Measurements from ENCODE around the gene AATF.

The AATF gene

GRCh38 chr17:37088459-37088858 is 139.7 kb downstream of the AATF start:
- no peaks in the 10 kb centered on the region for H3K9me3 ChIP-seq (ENCODE audit: control insufficient read depth, low read length)
- peaks cover 93% of the 10 kb centered on the region for H3K36me3 ChIP-seq (ENCODE audit: control insufficient read depth, insufficient read depth, low read length, severe bottlenecking)
- no peaks in the 10 kb centered on the region for H3K27me3 ChIP-seq (replicated peaks; ENCODE audit: control insufficient read depth, insufficient read depth, low read length)
- H3K9ac ChIP-seq (ENCODE audit: low read length) = no peak overlapping the region
- DNase-seq (ENCODE audit: low read depth) = no peak
- no peaks in the 10 kb centered on the region for H3K4me1 ChIP-seq (ENCODE audit: control insufficient read depth, insufficient read depth, low read length)
- no peak overlapping the region for H3K4me3 ChIP-seq (ENCODE audit: low read length)

DNA sequence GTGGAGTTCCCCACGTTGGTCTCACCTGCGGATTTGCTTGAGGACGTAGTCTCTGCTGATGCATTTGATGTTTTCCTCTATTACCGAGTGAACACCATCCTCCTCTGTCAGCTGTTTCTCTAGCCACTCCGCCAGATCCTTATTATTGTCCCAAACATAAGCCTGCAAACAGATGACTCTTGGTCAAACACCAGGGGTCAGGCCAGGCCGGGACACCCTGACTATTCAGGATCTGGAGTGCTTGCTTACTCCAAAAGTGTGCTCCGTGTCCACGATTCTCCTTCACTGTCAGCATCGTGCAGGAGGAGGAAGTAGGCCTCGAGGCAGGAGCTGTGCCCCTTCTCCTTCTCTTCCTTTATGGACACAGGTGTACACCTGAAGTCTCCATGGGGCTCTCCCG is 140.2 kb downstream of the AATF start:
- Histone ChIP-seq H3K9me3 (ENCODE audit: control insufficient read depth, low read length) (no peaks in the 10 kb centered on the region), H3K4me3 (ENCODE audit: low read length) (no peak overlapping the region), H3K36me3 (ENCODE audit: control insufficient read depth, insufficient read depth, low read length, severe bottlenecking) (peaks cover 98% of the 10 kb centered on the region), H3K4me1 (ENCODE audit: control insufficient read depth, insufficient read depth, low read length) (no peaks in the 10 kb centered on the region), H3K27me3 (replicated peaks; ENCODE audit: control insufficient read depth, insufficient read depth, low read length) (no peaks in the 10 kb centered on the region), H3K9ac (ENCODE audit: low read length) (no peak overlapping the region)
- DNase-seq (ENCODE audit: low read depth) = no peak

DNA sequence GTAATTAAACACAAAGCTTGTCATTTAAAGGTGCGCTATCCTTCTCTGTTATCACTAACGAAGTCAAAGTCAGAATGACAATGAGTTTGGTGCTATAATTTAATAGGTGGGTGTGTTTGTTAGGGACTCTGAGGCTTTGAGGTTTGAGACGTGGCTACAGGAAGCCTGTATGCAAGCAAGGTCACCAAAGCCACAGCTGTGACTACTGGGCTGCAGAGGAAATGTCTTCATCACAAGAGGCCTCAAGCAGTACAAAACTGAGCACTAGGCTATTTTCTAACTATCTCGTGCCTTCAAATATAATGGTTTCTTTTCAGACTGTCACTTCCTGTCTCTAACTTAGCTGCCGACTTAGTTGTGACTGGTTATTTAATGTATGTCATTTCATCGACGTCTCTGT is 141.2 kb downstream of the AATF start:
- Histone ChIP-seq H3K9ac (ENCODE audit: low read length) (no peak overlapping the region), H3K4me1 (ENCODE audit: control insufficient read depth, insufficient read depth, low read length) (no peaks in the 10 kb centered on the region), H3K36me3 (ENCODE audit: control insufficient read depth, insufficient read depth, low read length, severe bottlenecking) (peaks cover 100% of the 10 kb centered on the region), H3K4me3 (ENCODE audit: low read length) (no peak overlapping the region), H3K9me3 (ENCODE audit: control insufficient read depth, low read length) (no peaks in the 10 kb centered on the region), H3K27me3 (replicated peaks; ENCODE audit: control insufficient read depth, insufficient read depth, low read length) (no peaks in the 10 kb centered on the region)
- no peak for DNase-seq (ENCODE audit: low read depth)

- H3K4me3 ChIP-seq (ENCODE audit: low read length) = no peak overlapping the region
- H3K4me1 ChIP-seq (ENCODE audit: control insufficient read depth, insufficient read depth, low read length) = no peaks in the 10 kb centered on the region
- peaks cover 100% of the 10 kb centered on the region for H3K36me3 ChIP-seq (ENCODE audit: control insufficient read depth, insufficient read depth, low read length, severe bottlenecking)
- no peaks in the 10 kb centered on the region for H3K9me3 ChIP-seq (ENCODE audit: control insufficient read depth, low read length)
- H3K27me3 ChIP-seq (replicated peaks; ENCODE audit: control insufficient read depth, insufficient read depth, low read length) = no peaks in the 10 kb centered on the region
- no peak for DNase-seq (ENCODE audit: low read depth)
- H3K9ac ChIP-seq (ENCODE audit: low read length) = no peak overlapping the region
These were observed 142.2 kb downstream of the AATF start for GRCh38 chr17:37090941-37091340.

- Histone ChIP-seq H3K4me1 (ENCODE audit: control insufficient read depth, insufficient read depth, low read length) (no peaks in the 10 kb centered on the region), H3K27me3 (replicated peaks; ENCODE audit: control insufficient read depth, insufficient read depth, low read length) (no peaks in the 10 kb centered on the region), H3K9me3 (ENCODE audit: control insufficient read depth, low read length) (no peaks in the 10 kb centered on the region), H3K4me3 (ENCODE audit: low read length) (no peak overlapping the region), H3K36me3 (ENCODE audit: control insufficient read depth, insufficient read depth, low read length, severe bottlenecking) (peaks cover 100% of the 10 kb centered on the region), H3K9ac (ENCODE audit: low read length) (no peak overlapping the region)
- no peak for DNase-seq (ENCODE audit: low read depth)
These were observed 143.3 kb downstream of the AATF start for GRCh38 chr17:37092071-37092470.

GRCh38 chr17:37092701-37093100 is 143.9 kb downstream of the AATF start:
- DNase-seq (ENCODE audit: low read depth) = no peak
- no peaks in the 10 kb centered on the region for H3K27me3 ChIP-seq (replicated peaks; ENCODE audit: control insufficient read depth, insufficient read depth, low read length)
- H3K36me3 ChIP-seq (ENCODE audit: control insufficient read depth, insufficient read depth, low read length, severe bottlenecking) = peaks cover 100% of the 10 kb centered on the region
- H3K4me1 ChIP-seq (ENCODE audit: control insufficient read depth, insufficient read depth, low read length) = no peaks in the 10 kb centered on the region
- no peaks in the 10 kb centered on the region for H3K9me3 ChIP-seq (ENCODE audit: control insufficient read depth, low read length)
- H3K9ac ChIP-seq (ENCODE audit: low read length) = no peak overlapping the region
- H3K4me3 ChIP-seq (ENCODE audit: low read length) = no peak overlapping the region

- Histone ChIP-seq H3K9me3 (ENCODE audit: control insufficient read depth, low read length) (no peaks in the 10 kb centered on the region), H3K36me3 (ENCODE audit: control insufficient read depth, insufficient read depth, low read length, severe bottlenecking) (peaks cover 97% of the 10 kb centered on the region), H3K4me1 (ENCODE audit: control insufficient read depth, insufficient read depth, low read length) (no peaks in the 10 kb centered on the region), H3K27me3 (replicated peaks; ENCODE audit: control insufficient read depth, insufficient read depth, low read length) (no peaks in the 10 kb centered on the region), H3K4me3 (ENCODE audit: low read length) (no peak overlapping the region), H3K9ac (ENCODE audit: low read length) (no peak overlapping the region)
- no peak for DNase-seq (ENCODE audit: low read depth)
These were observed 145.6 kb downstream of the AATF start for GRCh38 chr17:37094391-37094790.

DNA sequence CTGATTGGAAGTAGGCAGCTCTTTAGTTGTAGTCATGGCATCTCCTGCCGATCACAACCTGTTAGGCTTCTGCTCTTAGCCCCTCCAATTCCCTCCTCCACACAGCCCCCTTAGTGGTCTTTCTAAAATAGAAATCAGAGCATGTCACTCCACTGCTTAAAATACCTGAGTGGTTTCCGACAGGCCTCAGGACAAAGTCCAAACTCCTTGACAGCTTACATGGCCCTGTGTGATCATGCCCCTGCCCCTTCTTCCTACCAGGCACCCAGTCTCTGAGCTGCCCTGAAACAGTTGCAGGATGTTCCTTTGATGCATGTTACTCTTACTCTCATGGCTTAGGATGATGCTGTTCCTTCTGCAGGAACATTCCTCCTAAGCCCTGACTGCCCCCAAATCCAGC is 147.3 kb downstream of the AATF start:
- peaks cover 89% of the 10 kb centered on the region for H3K36me3 ChIP-seq (ENCODE audit: control insufficient read depth, insufficient read depth, low read length, severe bottlenecking)
- no peaks in the 10 kb centered on the region for H3K4me1 ChIP-seq (ENCODE audit: control insufficient read depth, insufficient read depth, low read length)

GRCh38 chr17:37097154-37097553 is 148.4 kb downstream of the AATF start:
- DNase-seq (ENCODE audit: low read depth) = no peak
- Histone ChIP-seq H3K36me3 (ENCODE audit: control insufficient read depth, insufficient read depth, low read length, severe bottlenecking) (peaks cover 88% of the 10 kb centered on the region), H3K4me3 (ENCODE audit: low read length) (no peak overlapping the region), H3K27me3 (replicated peaks; ENCODE audit: control insufficient read depth, insufficient read depth, low read length) (no peaks in the 10 kb centered on the region), H3K9me3 (ENCODE audit: control insufficient read depth, low read length) (no peaks in the 10 kb centered on the region), H3K4me1 (ENCODE audit: control insufficient read depth, insufficient read depth, low read length) (no peaks in the 10 kb centered on the region), H3K9ac (ENCODE audit: low read length) (no peak overlapping the region)

More for the DNA sequence above, 147.3 kb downstream of the AATF start:
- DNase-seq (ENCODE audit: low read depth) = no peak
- H3K27me3 ChIP-seq (replicated peaks; ENCODE audit: control insufficient read depth, insufficient read depth, low read length) = no peaks in the 10 kb centered on the region
- H3K4me3 ChIP-seq (ENCODE audit: low read length) = no peak overlapping the region
- no peak overlapping the region for H3K9ac ChIP-seq (ENCODE audit: low read length)
- H3K9me3 ChIP-seq (ENCODE audit: control insufficient read depth, low read length) = no peaks in the 10 kb centered on the region

- Histone ChIP-seq H3K36me3 (ENCODE audit: control insufficient read depth, insufficient read depth, low read length, severe bottlenecking) (peaks cover 88% of the 10 kb centered on the region), H3K4me1 (ENCODE audit: control insufficient read depth, insufficient read depth, low read length) (no peaks in the 10 kb centered on the region), H3K9me3 (ENCODE audit: control insufficient read depth, low read length) (no peaks in the 10 kb centered on the region), H3K9ac (ENCODE audit: low read length) (no peak overlapping the region), H3K4me3 (ENCODE audit: low read length) (no peak overlapping the region), H3K27me3 (replicated peaks; ENCODE audit: control insufficient read depth, insufficient read depth, low read length) (no peaks in the 10 kb centered on the region)
- no peak for DNase-seq (ENCODE audit: low read depth)
These were observed 149.4 kb downstream of the AATF start for GRCh38 chr17:37098152-37098551.

DNA sequence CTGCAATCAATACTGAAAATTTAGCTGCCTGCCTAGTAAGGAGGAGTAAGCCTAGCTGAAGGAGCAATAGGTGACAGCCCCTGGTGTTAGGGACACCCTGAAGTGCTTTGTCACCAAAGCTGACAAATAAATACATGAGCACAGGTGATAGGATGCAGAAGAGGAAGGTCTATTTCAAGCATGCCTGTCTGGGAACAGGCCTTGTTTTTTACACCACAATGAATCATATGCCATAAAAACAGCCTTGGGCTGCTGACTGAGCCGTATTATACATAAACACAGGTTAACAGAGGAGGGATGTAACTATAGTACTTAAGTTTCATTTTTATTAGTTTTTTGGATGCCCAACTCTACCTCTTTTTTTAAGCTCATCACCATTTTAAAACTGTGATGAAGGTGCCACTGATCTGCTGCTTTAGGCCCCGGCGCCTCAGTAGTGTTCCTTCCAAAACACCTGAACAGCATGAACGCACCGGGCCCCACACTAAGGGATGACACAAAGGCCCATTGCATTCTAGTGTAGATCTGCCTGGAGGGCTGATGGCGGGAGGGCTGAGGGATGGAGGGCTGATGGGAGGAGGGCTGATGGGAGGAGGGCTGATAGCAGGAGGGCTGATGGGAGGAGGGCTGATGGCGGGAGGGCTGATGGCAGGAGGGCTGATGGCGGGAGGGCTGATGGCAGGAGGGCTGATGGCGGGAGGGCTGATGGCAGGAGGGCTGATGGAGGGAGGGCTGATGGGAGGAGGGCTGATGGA is 150.3 kb downstream of the AATF start:
- Histone ChIP-seq H3K27me3 (replicated peaks; ENCODE audit: control insufficient read depth, insufficient read depth, low read length) (no peaks in the 10 kb centered on the region), H3K4me3 (ENCODE audit: low read length) (no peak overlapping the region), H3K4me1 (ENCODE audit: control insufficient read depth, insufficient read depth, low read length) (no peaks in the 10 kb centered on the region), H3K9me3 (ENCODE audit: control insufficient read depth, low read length) (no peaks in the 10 kb centered on the region), H3K9ac (ENCODE audit: low read length) (no peak overlapping the region), H3K36me3 (ENCODE audit: control insufficient read depth, insufficient read depth, low read length, severe bottlenecking) (peaks cover 88% of the 10 kb centered on the region)
- no peak for DNase-seq (ENCODE audit: low read depth)

DNA sequence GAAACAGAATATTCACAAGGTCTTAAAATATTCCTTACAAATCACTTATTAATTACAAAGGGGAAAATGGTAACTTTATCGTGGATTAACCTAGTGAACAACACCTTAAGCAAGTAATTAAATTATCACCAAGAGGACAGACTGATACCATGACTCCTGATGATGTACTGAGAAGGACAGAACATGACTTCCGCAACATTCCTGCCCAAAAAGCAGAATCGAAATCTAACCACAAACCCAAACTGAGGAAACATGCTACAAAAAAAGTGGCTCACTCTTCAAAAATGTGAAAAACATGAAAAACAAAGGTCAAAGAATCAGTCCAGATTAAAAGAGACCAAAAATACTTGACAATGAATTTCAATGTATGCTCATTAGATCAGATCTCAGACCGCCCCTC is 151.5 kb downstream of the AATF start:
- H3K9me3 ChIP-seq (ENCODE audit: control insufficient read depth, low read length) = no peaks in the 10 kb centered on the region
- no peak overlapping the region for H3K4me3 ChIP-seq (ENCODE audit: low read length)
- peaks cover 88% of the 10 kb centered on the region for H3K36me3 ChIP-seq (ENCODE audit: control insufficient read depth, insufficient read depth, low read length, severe bottlenecking)
- DNase-seq (ENCODE audit: low read depth) = no peak
- no peaks in the 10 kb centered on the region for H3K4me1 ChIP-seq (ENCODE audit: control insufficient read depth, insufficient read depth, low read length)
- no peaks in the 10 kb centered on the region for H3K27me3 ChIP-seq (replicated peaks; ENCODE audit: control insufficient read depth, insufficient read depth, low read length)
- no peak overlapping the region for H3K9ac ChIP-seq (ENCODE audit: low read length)

Measured in adipocyte (in vitro differentiated cells).